Duodenal mucosa (tissue), 2 donors: ENCODE data around the gene PHLDB1.
"Not testable (repeated sequence)": the region's sequence is repeated elsewhere in the genome, so short reads cannot be mapped to it uniquely, and the experiment has no call there.

ENCODE experiments used
- H3K27ac ChIP-seq: one replicate; pipeline ENCODE4 v1.7.0; 2013; ENCODE audit warnings: low read depth, low read length
- H3K27me3 ChIP-seq, 2 donors: one replicate each; pipeline ENCODE4 v1.7.0; 2013; ENCODE audit warnings: low read length in 2 of 2, control low read depth in 1 of 2; ENCODE audit not compliant: insufficient read depth in 2 of 2, control insufficient read depth in 1 of 2
- H3K36me3 ChIP-seq, 2 donors: one replicate each; pipeline ENCODE4 v1.7.0; 2013; ENCODE audit warnings: low read length in 2 of 2, control low read depth in 1 of 2; ENCODE audit not compliant: insufficient read depth in 2 of 2, control insufficient read depth in 1 of 2
- H3K4me1 ChIP-seq, 2 donors: one replicate each; pipeline ENCODE4 v1.7.0; 2013; ENCODE audit warnings: low read length in 2 of 2, control low read depth in 1 of 2; ENCODE audit not compliant: insufficient read depth in 2 of 2, control insufficient read depth in 1 of 2
- H3K4me3 ChIP-seq, 2 donors: one replicate each; pipeline ENCODE4 v1.7.0; 2013; ENCODE audit warnings: low read length in 2 of 2, low read depth in 1 of 2
- H3K9ac ChIP-seq, 2 donors: one replicate each; pipeline ENCODE4 v1.7.0; 2013; ENCODE audit warnings: low read length in 2 of 2, low read depth in 1 of 2
- H3K9me3 ChIP-seq, 2 donors: one replicate each; pipeline ENCODE4 v1.7.0; 2013; ENCODE audit warnings: low read length in 2 of 2, control low read depth in 1 of 2; ENCODE audit not compliant: control insufficient read depth in 1 of 2

PHLDB1 gene

DNA sequence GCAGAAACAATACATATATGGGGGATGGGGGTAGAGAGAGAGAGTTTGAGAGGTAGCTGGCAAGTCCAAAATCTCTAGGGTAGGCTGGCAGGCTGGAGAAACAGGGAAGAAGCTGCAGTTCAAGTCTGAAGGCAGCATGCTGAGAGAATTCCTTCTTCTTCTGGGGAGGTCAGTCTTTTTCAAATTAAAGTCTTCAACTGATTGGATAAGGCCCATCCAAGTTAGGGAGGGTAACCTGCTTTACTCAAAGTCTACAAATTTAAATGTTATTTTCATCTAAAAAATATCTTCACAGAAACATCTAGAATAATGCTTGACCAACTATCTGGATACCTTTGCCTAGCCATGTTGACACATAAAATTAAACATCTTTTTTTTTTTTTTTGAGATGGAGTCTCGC is 75.0 kb downstream of the PHLDB1 start:
- no peak overlapping the region for H3K4me3 ChIP-seq
- no peaks in the 10 kb centered on the region for H3K36me3 ChIP-seq
- no peaks in the 10 kb centered on the region for H3K9me3 ChIP-seq
- H3K4me1 ChIP-seq, result peaks cover 9% of the 10 kb centered on the region in 2 donors
- no peaks in the 10 kb centered on the region for H3K27me3 ChIP-seq
- H3K9ac ChIP-seq, result no peak overlapping the region
- H3K27ac ChIP-seq, result no peak overlapping the region

DNA sequence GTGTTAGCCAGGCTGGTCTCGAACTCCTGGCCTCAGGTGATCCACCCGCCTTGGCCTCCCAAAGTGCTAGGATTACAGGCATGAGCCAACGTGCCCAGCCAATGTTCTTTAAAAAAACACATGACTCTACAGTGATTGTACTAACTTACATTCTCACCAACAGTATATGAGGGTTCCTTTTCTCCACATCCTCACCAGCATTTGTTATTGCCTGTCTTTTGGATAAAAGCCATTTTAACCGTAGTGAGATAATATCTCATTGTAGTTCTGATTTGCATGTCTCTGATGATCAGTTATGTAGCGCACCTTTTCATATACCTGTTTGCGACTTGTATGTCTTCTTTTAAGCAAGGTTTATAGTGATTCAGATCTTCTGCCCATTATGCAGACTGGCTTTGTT is 75.5 kb downstream of the PHLDB1 start:
- not testable (repeated sequence) for H3K36me3 ChIP-seq, H3K27me3 ChIP-seq, H3K4me3 ChIP-seq, H3K27ac ChIP-seq, H3K9ac ChIP-seq, H3K4me1 ChIP-seq, H3K9me3 ChIP-seq

DNA sequence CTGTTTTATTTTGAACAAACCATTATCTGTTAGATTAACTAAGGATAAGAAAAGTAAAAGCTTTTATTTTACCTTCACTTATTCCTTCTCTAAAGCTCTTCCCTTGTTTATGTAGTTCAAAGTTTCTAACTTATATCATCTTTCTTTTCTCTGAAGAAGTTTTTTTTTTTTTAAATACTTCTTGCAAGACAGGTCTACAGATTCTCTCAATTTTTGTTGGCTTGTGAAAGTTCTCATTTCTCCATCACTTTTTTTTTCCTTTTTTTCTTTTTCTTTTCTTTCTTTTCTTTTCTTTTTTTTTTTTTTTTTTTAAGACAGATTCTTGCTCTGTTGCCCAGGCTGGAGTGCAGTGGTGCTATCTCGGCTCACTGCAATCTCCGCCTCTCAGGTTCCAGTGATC is 76.8 kb downstream of the PHLDB1 start:
- H3K36me3 ChIP-seq, result no peaks in the 10 kb centered on the region
- no peaks in the 10 kb centered on the region for H3K27me3 ChIP-seq
- H3K9ac ChIP-seq, result no peak overlapping the region
- no peak overlapping the region for H3K4me3 ChIP-seq
- no peak overlapping the region for H3K27ac ChIP-seq
- H3K4me1 ChIP-seq, result peaks cover 4% of the 10 kb centered on the region in 2 donors
- H3K9me3 ChIP-seq, result no peaks in the 10 kb centered on the region

DNA sequence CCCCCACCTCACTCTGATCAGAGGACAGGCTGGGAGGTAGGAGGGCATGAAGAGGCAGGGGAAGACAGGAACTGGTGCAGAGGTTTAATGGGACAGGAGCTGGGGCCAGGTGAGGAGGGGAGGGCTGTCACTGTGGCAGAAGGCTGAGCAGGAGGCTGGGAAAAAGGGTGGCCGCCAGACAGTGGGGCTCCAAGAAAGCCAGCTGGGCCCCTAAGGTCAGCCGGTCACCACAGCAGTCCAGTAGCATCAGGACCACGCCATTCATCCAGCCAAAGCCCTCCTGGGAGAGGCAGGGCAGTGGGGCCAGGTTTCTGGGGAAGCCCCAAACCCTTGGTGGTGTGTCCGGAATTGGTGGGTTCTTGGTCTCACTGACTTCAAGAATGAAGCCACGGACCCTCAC is 80.5 kb downstream of the PHLDB1 start:
- Histone ChIP-seq H3K27ac (no peak overlapping the region), H3K4me3 (no peak overlapping the region), H3K9me3 (no peaks in the 10 kb centered on the region), H3K9ac (no peak overlapping the region), H3K36me3 (no peaks in the 10 kb centered on the region), H3K4me1 (peaks cover 14 to 19% of the 10 kb centered on the region in 2 donors), H3K27me3 (no peaks in the 10 kb centered on the region)

DNA sequence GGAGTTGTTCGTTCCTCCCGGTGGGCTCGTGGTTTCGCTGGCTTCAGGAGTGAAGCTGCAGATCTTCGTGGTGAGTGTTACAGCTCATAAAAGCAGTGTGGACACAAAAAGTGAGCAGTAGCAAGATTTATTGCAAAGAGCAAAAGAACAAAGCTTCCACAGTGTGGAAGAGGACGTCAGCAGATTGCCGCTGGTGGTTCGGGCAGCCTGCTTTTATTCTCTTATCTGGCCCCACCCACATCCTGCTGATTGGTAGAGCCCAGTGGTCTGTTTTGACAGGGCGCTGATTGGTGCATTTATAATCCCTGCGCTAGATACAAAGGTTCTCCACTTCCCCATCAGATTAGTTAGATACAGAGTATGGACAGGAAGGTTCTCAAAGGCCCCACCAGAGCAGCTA is 80.9 kb downstream of the PHLDB1 start:
- H3K4me3 ChIP-seq, H3K36me3 ChIP-seq, H3K9ac ChIP-seq, H3K9me3 ChIP-seq, H3K27me3 ChIP-seq, H3K27ac ChIP-seq: not testable (repeated sequence)
- H3K4me1 ChIP-seq, result peaks cover 14 to 22% of the 10 kb centered on the region in 2 donors

DNA sequence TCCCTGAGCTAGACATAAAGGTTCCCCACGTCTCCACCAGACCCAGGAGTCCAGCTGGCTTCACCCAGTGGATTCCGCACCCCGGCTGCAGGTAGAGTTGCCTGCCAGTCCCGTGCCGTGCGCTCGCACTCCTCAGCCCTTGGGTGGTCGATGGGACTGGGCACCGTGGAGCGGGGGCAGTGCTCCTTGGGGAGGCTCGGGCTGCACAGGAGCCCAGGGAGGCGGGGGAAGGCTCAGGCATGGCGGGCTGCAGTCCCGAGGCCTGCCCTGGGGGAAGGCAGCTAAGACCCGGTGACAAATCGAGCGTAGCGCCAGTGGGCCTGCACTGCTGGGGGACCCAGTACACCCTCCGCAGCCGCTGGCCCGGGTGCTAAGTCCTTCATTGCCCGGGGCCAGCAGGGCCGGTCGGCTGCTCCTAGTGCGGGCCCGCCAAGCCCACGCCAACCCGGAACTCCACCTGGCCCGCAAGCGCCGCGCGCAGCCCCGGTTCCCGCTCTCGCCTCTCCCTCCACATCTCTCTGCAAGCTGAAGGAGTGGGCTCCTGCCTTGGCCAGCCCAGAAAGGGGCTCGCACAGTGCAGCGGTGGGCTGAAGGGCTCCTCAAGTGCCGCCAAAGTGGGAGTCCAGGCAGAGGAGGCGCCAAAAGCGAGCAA is 81.6 kb downstream of the PHLDB1 start:
- H3K27me3 ChIP-seq, result no peaks in the 10 kb centered on the region
- no peaks in the 10 kb centered on the region for H3K9me3 ChIP-seq
- no peak overlapping the region for H3K27ac ChIP-seq
- H3K36me3 ChIP-seq, result no peaks in the 10 kb centered on the region
- peak overlapping the region in 1 of 2 donors; percentile 43 for H3K9ac ChIP-seq
- peaks cover 14 to 24% of the 10 kb centered on the region in 2 donors for H3K4me1 ChIP-seq
- peak overlapping the region in 1 of 2 donors; percentile 48 for H3K4me3 ChIP-seq

DNA sequence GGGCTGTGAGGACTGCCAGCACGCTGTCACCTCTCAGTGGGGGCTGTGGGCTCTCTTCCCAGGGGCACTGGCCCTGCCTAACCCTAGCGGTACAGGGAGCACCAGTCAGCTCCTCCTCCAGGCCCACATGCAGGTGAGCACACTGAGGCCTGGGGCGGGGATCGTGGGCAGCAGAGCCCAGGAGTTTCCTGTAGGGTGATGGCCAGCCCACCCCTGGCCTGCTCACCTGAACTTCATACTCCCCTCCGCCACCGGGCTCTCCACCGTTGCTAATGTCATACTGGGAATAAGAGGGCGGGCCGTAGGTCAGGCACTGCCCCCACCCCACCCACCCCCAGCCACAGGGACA is 82.1 kb downstream of the PHLDB1 start:
- Histone ChIP-seq H3K9me3 (no peaks in the 10 kb centered on the region), H3K36me3 (no peaks in the 10 kb centered on the region), H3K27me3 (no peaks in the 10 kb centered on the region), H3K27ac (no peak overlapping the region), H3K4me1 (peaks cover 14 to 24% of the 10 kb centered on the region in 2 donors), H3K9ac (peak overlapping the region in 1 of 2 donors; percentile 43), H3K4me3 (peak overlapping the region in 1 of 2 donors; percentile 48)

DNA sequence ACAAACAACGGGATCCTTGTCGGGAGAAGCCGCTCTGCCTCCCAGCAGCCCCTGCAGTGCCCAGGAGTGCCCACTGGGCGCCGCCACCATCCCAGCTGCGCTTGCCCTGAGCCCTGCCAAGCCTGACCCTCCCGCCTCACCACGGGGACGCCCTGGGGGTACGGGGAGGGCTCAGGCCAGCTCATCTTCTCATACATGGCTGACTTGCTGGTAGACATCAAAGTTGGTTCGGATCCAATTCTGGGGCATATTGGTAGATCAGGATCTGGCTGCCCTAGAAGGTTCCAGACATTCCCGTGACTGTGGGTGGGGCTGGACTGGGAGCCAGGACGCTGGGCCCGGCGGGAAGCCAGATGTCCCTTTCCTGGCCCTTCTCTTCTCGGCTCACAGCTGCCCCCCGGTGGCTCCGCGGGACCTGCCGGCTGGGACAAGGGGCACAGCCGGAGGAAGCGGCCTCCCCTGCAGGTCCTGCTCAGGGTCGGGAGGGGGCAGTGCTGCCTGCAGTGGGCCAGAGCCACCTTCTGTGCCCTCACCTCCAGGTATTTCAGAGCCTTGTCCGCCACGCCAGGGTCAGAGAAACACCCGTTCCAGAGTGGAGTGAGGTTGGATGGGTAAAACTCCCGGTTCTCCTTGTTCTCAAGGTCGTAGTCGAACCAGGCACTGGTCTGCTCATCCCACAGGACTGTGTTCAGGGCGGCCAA is 82.6 kb downstream of the PHLDB1 start:
- no peaks in the 10 kb centered on the region for H3K27me3 ChIP-seq
- peak overlapping the region; percentile 69 to 81 for H3K4me3 ChIP-seq
- peak overlapping the region; percentile 70 for H3K27ac ChIP-seq
- peaks cover 14 to 24% of the 10 kb centered on the region in 2 donors for H3K4me1 ChIP-seq
- peak overlapping the region; percentile 68 for H3K9ac ChIP-seq
- no peaks in the 10 kb centered on the region for H3K9me3 ChIP-seq
- H3K36me3 ChIP-seq, result no peaks in the 10 kb centered on the region

DNA sequence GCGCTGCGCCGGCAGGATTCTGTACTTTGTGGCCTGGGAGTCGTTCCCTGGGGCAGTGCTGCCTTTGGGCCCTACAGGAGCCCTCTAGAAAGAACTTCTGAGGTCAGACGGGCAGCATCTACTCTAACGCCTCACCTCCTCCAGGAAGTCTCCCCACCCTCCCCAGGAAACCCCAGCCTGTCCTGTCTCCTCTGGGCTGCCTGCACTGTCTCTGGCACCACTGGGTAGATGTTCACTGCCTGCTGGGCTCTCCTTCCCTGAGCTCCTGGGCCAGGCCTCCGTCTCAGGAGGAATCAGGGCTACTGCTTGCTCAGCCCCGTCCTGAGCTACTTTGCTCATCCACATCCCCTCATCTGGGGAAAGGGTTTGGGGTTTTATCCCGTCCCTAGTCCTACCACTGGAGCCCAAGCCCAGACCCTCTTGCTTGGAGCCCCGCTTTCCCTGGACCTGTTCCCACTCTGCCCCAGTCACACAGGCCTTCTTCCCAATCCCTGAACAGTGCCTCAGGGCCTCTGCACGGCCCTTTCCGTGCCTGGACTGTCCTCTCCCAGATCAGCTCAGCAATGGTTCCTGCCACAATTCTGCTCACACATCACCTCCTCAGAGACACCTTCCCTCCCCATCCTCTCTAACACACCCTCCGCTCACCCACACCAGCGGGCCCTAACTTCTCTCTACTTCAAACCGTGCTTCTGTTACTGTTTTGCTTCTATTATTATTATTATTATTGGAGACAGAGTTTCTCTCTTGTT is 83.3 kb downstream of the PHLDB1 start:
- Histone ChIP-seq H3K4me3 (peak overlapping the region in 1 of 2 donors; percentile 21), H3K9ac (peak overlapping the region; percentile 38 to 68)

More for the DNA sequence above, 83.3 kb downstream of the PHLDB1 start:
- H3K4me1 ChIP-seq, result peaks cover 14 to 24% of the 10 kb centered on the region in 2 donors
- H3K9me3 ChIP-seq, result no peaks in the 10 kb centered on the region
- H3K27ac ChIP-seq, result no peak overlapping the region
- no peaks in the 10 kb centered on the region for H3K36me3 ChIP-seq
- no peaks in the 10 kb centered on the region for H3K27me3 ChIP-seq
